Measurements from ENCODE around the gene CRACR2B.

CRACR2B gene

GRCh38 chr11:827897-828192 lies at the start of gene CRACR2B:
TSS of gene CRACR2B (plus strand) at chr11:827919. CDS start at chr11:828608, 689 bp downstream.
- no peak for DNase-seq (ENCODE audit: low read depth)

DNA sequence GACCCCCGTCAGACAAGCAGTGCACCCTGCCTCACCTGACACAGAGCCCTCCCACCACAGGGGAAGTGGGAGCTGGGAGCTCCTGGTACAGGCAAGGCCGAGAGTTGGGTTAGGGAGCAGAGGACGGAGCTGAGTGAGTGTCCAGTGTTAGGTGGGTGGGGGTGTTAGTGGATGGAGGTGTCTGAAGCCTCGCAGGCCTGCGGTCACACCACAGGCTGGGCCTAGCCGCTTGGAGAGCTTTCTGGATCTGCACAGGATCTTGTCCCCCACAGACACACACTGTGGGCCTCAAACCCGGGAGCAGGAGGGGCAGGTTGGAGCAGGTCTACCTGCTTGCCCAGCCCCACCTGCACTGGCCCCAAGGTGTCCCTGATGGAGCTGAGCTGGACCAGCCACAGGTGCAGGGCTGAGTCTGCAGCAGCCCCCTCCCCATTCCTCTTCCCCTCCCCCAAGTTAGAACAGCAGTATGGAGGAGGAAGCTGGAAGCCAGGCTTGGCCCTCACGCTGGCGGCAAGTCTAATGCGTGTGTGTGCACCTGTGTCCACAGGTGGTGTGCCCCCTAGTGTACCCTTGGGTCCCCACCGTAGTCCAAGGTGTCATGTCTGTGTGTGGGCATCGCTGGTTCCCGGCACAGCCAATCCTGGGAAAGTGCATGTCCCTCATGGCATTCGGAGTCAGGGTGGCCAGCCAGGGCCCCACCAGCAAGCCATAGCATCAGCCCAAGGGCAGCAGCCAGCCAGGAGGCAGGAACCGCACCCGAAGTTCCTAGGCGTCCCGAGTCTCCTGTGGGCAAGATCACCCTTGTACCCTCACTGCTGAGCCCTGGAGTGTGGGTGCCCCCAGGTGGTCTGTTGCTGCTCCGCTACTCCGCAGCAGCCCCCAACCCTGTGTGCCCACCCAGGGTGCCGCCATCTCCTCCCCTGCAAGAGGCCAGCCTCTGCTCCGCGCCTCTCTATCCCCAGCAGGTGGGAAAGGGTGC lies 48.5 kb upstream of the CRACR2B start:
- DNase-seq (ENCODE audit: low read depth), result no peak

DNA sequence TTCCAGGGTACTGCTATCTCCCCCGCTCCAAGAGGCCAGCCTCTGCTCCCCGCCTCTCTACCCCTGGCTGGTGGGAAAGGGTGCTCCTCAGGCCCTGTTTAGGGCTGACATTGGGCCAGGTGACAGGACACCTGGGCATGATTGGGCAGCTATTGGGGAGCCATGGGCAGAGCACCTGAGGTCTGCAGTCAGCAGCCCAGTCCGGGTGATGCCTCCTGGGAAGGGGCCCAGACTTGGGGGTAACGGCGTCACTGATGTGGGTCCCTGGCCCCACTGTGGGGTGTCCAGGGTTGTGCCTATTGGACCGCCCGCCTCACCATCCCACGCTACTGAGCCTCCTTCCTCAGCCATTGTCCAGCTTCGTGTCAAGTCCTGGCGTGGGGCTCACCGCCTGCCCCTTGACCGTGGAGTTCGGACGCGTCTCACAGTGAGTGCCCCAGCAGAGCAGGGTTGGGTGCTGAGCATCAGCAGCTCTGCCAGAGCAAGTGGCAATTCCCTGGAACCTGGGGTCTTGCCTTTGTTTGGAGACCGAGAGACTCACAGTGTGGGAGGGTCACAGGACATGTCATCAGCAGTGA lies 47.7 kb upstream of the CRACR2B start:
- DNase-seq (ENCODE audit: low read depth), result no peak

GRCh38 chr11:782264-783174 lies 45.2 kb upstream of the CRACR2B start:
- DNase-seq (ENCODE audit: low read depth), result no peak

GRCh38 chr11:783581-784015 lies 44.1 kb upstream of the CRACR2B start:
- DNase-seq (ENCODE audit: low read depth), result no peak

GRCh38 chr11:786235-787083 lies 41.3 kb upstream of the CRACR2B start:
- DNase-seq (ENCODE audit: low read depth), result no peak

GRCh38 chr11:787084-787675 lies 40.5 kb upstream of the CRACR2B start:
- DNase-seq (ENCODE audit: low read depth), result no peak

DNA sequence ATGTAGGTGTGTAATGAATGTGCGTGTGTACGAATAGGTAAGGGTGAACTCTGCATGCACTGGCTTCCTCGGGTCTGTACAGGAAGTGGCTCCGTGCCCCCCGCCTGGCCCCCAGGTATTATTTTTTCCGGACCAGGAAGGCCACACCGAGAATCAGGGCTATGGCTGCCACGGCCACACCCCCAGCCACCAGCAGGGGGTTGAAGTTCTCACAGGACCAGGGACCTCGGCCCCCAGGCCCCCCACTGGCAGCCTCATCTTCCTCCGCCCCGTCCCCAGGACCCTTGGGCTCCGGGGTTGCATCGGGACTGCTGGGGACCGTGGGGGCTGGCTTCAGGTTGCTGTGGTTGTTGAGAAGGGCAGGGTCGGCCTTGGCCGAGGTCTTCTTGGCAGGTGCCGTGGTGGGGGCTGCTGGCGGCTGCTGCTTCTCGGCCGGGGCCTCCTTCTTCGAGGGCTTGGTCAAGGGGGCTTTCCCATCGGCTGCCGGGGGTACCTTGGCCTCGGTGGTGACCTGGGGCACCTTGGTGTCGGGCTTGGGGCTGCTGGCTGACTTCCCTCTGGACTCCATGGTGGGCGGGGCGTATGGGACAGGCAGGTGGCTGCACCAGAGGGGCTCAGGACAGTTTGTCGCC lies 39.6 kb upstream of the CRACR2B start:
- DNase-seq (ENCODE audit: low read depth), result no peak

DNA sequence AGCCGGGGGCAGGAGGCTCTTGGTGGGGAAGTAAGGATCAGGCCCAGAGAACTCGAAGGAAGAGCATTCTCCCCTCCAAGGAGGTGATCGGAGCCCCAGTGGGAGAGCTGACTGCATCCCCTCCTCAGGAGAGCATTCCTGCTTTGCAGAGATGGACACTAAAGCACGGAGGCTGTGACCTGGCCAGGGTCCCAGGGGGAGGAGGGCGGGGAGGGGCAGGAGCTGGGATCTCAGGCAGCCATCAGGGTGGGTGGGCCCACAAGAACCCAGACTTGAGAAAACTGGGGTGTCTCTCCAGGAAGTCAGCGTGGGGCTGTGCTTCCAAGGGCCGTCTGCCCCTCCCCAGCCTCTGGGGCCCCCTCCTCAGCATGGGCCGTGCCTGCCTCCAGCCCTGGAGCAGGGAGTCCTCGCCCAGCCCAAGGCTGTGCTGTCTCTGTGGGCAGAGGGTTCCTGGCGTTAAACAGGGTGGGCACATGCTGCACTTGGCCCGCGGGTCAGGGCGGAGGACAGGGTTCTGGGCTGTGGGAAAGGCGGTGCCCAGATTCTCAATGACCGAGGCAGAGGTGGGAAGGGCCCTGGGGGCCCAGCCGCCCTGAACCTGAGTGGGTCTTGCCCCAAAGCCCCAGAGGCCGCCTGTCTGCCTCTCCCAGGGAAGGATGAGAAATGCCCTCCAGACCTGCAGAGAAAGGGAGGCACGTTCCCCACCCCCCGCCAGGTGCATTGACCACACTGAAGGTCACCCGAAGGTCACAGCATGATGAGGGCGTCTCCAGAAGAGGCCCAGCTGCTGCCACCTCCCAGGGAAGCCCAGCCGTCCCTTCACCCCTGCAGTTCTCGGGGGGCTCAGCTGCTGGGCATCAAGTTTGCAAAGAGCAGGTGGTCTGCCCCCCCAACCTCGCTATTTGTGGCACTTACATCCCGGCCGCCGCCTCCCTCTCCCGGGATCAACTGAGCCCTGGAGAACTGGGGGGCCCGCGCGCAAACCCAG lies 38.5 kb upstream of the CRACR2B start:
- no peak for DNase-seq (ENCODE audit: low read depth)

DNA sequence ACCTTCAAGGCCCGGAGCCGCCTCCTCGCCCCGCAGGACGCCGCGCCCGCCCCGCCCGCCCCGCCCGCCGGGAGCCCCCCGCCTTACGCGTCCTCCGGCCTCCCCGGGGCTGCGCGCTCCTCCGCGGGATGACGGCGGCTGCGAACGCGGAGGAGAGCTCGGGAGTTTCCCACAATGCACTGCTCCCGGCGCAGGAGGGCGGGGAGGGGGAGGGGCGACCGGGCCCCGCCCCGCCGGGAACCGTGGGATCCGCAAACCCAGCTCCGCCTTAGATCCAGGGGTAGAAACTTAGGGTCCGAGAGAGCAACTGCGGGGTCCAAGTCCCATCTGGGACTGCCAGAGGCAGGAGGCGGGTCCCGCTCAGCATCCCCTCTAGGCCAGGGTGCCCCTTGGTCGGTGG lies 37.8 kb upstream of the CRACR2B start, which contains the start of gene CEND1:
Gene CEND1 (minus strand): TSS at position 148 of the 400 bp plus-strand sequence. CDS start 1,514 bp downstream, outside the sequence.
- DNase-seq (ENCODE audit: low read depth), result no peak

DNA sequence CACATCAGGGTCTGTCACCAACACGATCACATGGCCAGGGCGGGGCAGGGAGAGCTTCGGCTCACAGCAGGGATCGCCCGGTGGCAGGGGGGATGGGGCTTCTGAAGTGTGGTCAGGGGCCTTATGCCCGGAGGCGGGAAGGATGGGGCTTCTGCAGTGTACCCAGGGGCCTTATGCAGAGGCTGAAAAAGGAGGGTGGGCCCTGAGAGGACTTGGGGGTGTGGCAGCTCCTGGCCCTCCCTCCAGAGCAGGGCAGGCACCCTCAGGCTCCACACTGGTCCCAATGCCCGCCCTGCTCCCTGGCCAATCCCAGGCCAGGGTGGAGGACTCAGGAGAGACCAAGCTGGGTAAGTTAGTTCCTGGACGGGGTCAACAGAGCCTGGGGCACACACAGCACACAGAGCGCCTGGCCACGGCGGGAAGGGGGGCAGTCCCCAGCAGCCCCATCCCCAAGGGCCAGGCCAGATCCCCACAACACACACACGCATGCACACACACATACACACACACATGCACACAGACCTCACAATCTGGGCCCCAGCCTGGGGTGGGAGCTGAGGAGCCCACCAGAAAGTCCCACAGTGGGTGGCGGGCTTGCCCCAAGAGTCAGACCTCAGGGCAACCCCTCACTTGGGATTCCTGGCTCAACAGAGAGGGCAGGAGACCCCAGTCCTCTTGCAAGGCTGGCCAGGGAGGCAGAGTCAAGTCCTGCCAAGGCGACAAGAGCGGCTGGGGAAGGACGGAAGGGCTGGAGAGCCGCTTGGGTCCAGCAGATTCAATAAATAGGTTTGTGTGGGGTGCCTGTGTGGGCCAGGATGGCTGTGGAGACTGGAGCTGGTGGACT lies 36.8 kb upstream of the CRACR2B start:
- no peak for DNase-seq (ENCODE audit: low read depth)

GRCh38 chr11:791658-792534 lies 35.8 kb upstream of the CRACR2B start:
- no peak for DNase-seq (ENCODE audit: low read depth)

DNA sequence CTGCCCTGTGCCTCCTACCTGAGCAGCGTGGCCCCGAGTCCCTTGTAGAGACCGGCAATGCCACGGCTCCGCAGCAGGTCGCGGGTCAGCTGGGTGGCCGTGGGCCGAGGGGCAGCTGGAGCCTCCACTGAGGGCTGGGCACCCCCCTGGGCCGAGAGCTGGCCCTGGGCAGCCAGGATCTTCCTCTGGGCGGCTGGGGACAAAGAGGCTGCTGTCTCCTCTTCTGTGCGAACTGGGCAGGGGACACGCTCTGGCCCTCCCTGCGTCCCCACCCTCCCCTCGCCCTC lies 35.2 kb upstream of the CRACR2B start:
- DNase-seq (ENCODE audit: low read depth), result no peak

DNA sequence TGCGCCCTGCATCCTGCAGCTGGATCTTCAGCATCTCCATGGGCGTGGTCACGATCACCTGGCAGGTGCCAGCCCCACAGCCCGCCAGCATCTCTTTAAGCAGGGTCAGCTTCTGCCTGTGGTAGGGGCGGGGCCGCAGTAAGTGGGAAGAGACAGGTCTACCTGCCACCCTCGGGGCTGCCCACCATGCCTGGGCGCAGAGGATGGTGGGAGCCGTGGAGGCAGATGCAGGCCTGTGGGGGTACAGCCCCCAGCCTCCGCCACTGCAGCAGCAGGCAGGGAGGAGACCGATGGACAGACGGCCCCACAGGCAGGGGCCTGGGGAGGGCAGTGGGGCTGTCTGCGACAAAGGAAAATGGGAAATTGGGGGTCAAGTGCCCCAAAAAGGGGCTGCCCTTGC lies 34.8 kb upstream of the CRACR2B start:
- no peak for DNase-seq (ENCODE audit: low read depth)

DNA sequence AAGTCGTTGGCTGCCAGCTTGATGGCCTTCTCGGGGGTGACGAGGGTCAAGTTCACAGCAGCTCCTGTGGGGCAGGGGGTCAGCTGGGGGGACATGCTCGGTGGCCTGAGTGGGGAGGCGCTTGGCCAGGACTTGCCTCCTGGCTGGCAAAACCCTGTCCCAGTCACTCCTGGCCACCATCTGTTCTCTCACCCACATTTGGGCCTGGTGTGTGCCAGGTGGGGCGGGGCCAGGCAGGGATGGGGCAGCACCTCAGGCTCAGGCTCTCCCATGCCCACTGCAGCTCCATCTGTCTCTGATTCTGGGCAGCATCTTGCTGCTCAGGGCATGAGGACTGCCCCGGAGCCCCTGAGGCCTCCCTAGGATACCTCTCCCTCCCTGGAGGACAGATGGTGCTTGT lies 34.2 kb upstream of the CRACR2B start:
- no peak for DNase-seq (ENCODE audit: low read depth)

DNA sequence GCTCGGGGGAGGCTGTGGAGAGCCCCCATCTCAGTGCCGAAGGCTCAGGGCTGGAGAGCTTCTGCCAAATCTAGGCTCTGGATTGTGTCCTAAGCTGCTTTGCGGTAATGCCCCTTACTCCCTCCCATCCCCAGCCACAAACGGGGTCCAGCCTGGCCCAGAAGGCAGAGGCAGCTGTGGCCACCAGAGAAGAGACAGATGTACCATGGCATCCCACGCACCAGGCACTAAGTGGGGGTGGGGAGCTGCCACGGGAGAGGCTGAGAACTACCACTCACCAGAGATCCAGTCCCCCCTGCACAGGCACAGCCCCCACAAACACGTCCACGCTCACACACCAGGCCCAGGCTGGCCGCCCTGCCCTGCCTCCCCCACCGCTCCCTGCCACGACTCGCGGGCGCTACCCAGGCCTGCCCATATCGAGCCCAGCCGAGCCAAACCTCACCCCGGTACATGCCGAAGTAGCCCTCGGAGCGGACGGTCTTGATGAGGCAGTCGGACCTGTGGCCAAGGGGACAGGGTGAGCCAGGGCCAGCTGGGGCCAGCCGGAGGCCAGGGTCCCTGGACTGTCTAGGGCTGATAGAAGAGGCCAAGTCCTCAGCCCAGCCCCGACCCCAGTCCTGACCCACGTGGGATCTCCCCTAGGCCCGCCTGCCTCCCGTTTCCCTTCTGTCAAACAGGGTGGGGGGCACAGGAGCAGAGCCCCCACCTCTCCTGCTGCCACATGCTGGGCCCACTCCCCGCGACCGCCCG lies 33.5 kb upstream of the CRACR2B start:
- DNase-seq (ENCODE audit: low read depth), result no peak
